IgD-negative memory B cell (primary cell): Measurements from ENCODE around the gene NEDD4L. TPM values are rescaled to one million over a fixed set of nuclear protein-coding genes. Genes with fewer than 3 reads are reported as not detected.
"Not testable (repeated sequence)": the region's sequence is repeated elsewhere in the genome, so short reads cannot be mapped to it uniquely, and the experiment has no call there.

Experiments
- H3K27ac Mint-ChIP-seq, 3 donors: one replicate each; pipeline ENCODE4 v1.8.0; 2020 to 2022; ENCODE audit warnings: mild to moderate bottlenecking in 3 of 3, mixed read lengths in 3 of 3, moderate library complexity in 1 of 3
- H3K27me3 Mint-ChIP-seq: one replicate; pipeline ENCODE4 v1.8.0; 2021; ENCODE audit warnings: mixed read lengths
- H3K36me3 Mint-ChIP-seq: one replicate; pipeline ENCODE4 v1.8.0; 2020; ENCODE audit warnings: mild to moderate bottlenecking, mixed read lengths
- H3K4me1 Mint-ChIP-seq, 3 donors: one replicate each; pipeline ENCODE4 v1.8.0; 2020 to 2022; ENCODE audit warnings: mixed read lengths in 3 of 3, mild to moderate bottlenecking in 1 of 3
- H3K4me3 Mint-ChIP-seq, 4 donors: one replicate each; pipeline ENCODE4 v1.8.0; 2020 to 2022; ENCODE audit warnings: mild to moderate bottlenecking in 4 of 4, mixed read lengths in 4 of 4, moderate library complexity in 3 of 4
- H3K9me3 Mint-ChIP-seq, 3 donors: one replicate each; pipeline ENCODE4 v1.8.0; 2020 to 2021; ENCODE audit warnings: mixed read lengths in 3 of 3, mild to moderate bottlenecking in 1 of 3
- polyA plus RNA-seq: library from polyadenylated mRNA; unstranded; fragments of 300-500 nt; fragmentation: Illumina TruSeq; gene quantifications from one replicate; pipeline ENCODE4 v1.2.3, GENCODE V29; 2021

NEDD4L gene
- polyA plus RNA-seq, 1 donor from 2014 or later, result 9.6 TPM

- Mint-ChIP-seq H3K4me1 (peaks cover 3 to 6% (median 5%) of the 10 kb centered on the region in 3 donors), H3K9me3 (peaks cover 0 to 3% (median 0%) of the 10 kb centered on the region in 3 donors), H3K27me3 (no peaks in the 10 kb centered on the region)
Measured at GRCh38 chr18:58276789-58277739, 233.0 kb downstream of the NEDD4L start.

GRCh38 chr18:58279504-58280175 lies 235.6 kb downstream of the NEDD4L start:
- H3K9me3 Mint-ChIP-seq, result no peaks in the 10 kb centered on the region
- no peak overlapping the region for H3K4me3 Mint-ChIP-seq
- H3K27me3 Mint-ChIP-seq, result no peaks in the 10 kb centered on the region
- H3K4me1 Mint-ChIP-seq, result no peaks in the 10 kb centered on the region
- H3K36me3 Mint-ChIP-seq, result no peaks in the 10 kb centered on the region
- H3K27ac Mint-ChIP-seq, result no peak overlapping the region

More at GRCh38 chr18:58276789-58277739, 233.0 kb downstream of the NEDD4L start:
- Mint-ChIP-seq H3K27ac (no peak overlapping the region), H3K36me3 (peaks cover 1% of the 10 kb centered on the region), H3K4me3 (no peak overlapping the region)

GRCh38 chr18:58280191-58280590 lies 236.2 kb downstream of the NEDD4L start:
- Mint-ChIP-seq H3K4me3 (no peak overlapping the region), H3K27ac (peak overlapping the region in 1 of 3 donors; percentile 42), H3K4me1 (no peaks in the 10 kb centered on the region), H3K27me3 (no peaks in the 10 kb centered on the region), H3K36me3 (no peaks in the 10 kb centered on the region), H3K9me3 (no peaks in the 10 kb centered on the region)

- H3K36me3 Mint-ChIP-seq, H3K9me3 Mint-ChIP-seq, H3K4me3 Mint-ChIP-seq, H3K27me3 Mint-ChIP-seq, H3K27ac Mint-ChIP-seq: not testable (repeated sequence)
- peaks cover 8 to 11% (median 10%) of the 10 kb centered on the region in 3 donors for H3K4me1 Mint-ChIP-seq
Measured at GRCh38 chr18:58282872-58283271, 238.8 kb downstream of the NEDD4L start.

- H3K4me3 Mint-ChIP-seq, result no peak overlapping the region
- no peaks in the 10 kb centered on the region for H3K36me3 Mint-ChIP-seq
- H3K27me3 Mint-ChIP-seq, result no peaks in the 10 kb centered on the region
- peaks cover 16 to 23% (median 19%) of the 10 kb centered on the region in 3 donors for H3K4me1 Mint-ChIP-seq
- H3K9me3 Mint-ChIP-seq, result no peaks in the 10 kb centered on the region
- no peak overlapping the region for H3K27ac Mint-ChIP-seq
Measured at GRCh38 chr18:58284699-58285448, 240.8 kb downstream of the NEDD4L start.

DNA sequence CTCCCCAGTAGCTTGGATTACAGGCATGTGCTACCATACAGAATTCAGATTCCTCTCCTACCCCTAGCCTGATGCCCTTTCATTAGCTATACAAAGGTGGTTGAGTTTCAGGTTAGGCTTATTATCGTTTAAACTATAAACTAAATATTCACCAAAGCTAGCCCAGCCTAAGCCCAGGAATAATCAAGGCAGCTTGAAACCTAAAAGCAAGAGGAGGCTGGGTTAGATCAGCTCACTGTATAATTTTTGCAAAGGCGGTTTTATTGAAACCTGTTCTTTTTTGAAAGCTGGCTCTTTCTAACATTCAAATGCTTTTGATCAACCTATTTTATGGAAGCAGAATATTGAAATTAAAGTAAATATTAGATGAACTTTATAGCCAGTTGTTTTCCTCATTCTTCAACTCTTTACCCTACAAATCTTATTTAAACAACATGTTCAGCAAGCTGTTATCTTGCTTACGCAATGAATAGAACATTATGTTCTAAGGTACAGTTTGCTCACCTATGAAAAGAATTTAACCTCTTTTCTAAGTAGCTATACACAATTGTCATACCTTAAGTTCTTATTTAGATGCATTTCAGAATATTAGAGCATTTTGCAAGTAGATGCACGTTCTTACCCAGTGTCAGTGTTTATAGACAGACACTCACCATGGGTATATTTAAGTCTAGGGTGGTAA lies 241.6 kb downstream of the NEDD4L start:
- Mint-ChIP-seq H3K9me3 (no peaks in the 10 kb centered on the region), H3K4me3 (no peak overlapping the region), H3K4me1 (peaks cover 16 to 24% (median 19%) of the 10 kb centered on the region in 3 donors), H3K27ac (no peak overlapping the region), H3K36me3 (no peaks in the 10 kb centered on the region), H3K27me3 (no peaks in the 10 kb centered on the region)

GRCh38 chr18:58286632-58287352 lies 242.8 kb downstream of the NEDD4L start:
- Mint-ChIP-seq H3K27me3 (no peaks in the 10 kb centered on the region), H3K4me3 (no peak overlapping the region), H3K9me3 (no peaks in the 10 kb centered on the region), H3K36me3 (no peaks in the 10 kb centered on the region), H3K4me1 (peaks cover 16 to 24% (median 19%) of the 10 kb centered on the region in 3 donors), H3K27ac (no peak overlapping the region)

DNA sequence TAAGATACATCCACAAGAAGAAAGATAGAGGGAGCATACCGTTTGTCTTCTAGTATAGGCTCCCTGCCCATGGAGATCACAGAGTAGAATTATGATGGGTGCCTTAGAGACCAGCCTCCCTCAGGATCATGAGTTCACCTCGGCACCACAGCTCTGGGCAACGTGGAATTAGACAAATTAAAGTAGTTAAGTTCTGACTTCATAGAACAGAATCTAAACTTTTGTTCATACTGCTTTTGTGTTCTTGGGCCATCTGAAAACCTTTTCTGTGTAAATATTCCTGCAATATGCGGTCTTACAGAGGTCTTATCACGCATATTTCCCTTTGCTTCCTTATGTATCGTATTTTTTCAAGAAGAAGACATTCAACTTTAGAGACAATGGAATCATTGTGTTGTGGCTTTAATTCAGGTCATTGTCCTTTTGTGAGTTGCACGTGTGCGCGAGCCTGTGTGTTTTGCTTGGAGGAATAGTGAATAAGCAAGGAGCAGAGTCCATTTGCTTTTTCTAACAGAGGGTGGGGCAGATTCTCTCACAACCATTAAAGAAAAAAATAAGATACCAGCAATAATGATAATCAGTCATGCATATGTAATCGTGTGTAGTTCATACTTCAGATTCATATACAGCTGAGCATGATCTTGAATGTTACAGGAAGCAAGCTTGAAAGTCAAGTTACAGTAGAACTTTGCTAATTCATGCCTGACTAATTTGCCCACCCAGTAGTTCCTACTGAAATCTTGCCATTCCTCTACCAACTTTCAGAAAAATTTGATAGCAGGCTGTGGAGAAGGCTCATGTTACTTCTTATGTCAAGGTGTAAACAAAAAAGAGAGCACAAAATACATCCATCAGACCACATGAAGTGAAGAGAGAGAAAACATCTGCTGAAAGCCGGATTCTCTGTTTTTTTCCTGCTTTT lies 243.6 kb downstream of the NEDD4L start:
- peak overlapping the region in 1 of 4 donors; percentile 42 for H3K4me3 Mint-ChIP-seq
- H3K27me3 Mint-ChIP-seq, result no peaks in the 10 kb centered on the region
- peaks cover 16 to 24% (median 19%) of the 10 kb centered on the region in 3 donors for H3K4me1 Mint-ChIP-seq
- H3K27ac Mint-ChIP-seq, result no peak overlapping the region
- H3K36me3 Mint-ChIP-seq, result no peaks in the 10 kb centered on the region
- peaks cover 0 to 3% (median 3%) of the 10 kb centered on the region in 3 donors for H3K9me3 Mint-ChIP-seq

GRCh38 chr18:58288921-58289797 lies 245.1 kb downstream of the NEDD4L start:
- Mint-ChIP-seq H3K4me1 (peaks cover 16 to 24% (median 19%) of the 10 kb centered on the region in 3 donors), H3K27ac (no peak overlapping the region), H3K9me3 (peaks cover 0 to 3% (median 3%) of the 10 kb centered on the region in 3 donors), H3K4me3 (peak overlapping the region in 2 of 4 donors; percentile 23 to 29), H3K36me3 (no peaks in the 10 kb centered on the region), H3K27me3 (no peaks in the 10 kb centered on the region)

- Mint-ChIP-seq H3K27me3 (no peaks in the 10 kb centered on the region), H3K36me3 (no peaks in the 10 kb centered on the region), H3K4me1 (peaks cover 16 to 24% (median 19%) of the 10 kb centered on the region in 3 donors), H3K27ac (peak overlapping the region in 1 of 3 donors; percentile 41), H3K4me3 (no peak overlapping the region), H3K9me3 (peaks cover 0 to 3% (median 3%) of the 10 kb centered on the region in 3 donors)
Measured at GRCh38 chr18:58290116-58290695, 246.2 kb downstream of the NEDD4L start.

GRCh38 chr18:58291131-58291530 lies 247.1 kb downstream of the NEDD4L start:
- H3K4me3 Mint-ChIP-seq, result no peak overlapping the region

GRCh38 chr18:58292638-58293037 lies 248.6 kb downstream of the NEDD4L start:
- H3K9me3 Mint-ChIP-seq, result peaks cover 0 to 3% (median 3%) of the 10 kb centered on the region in 3 donors
- peaks cover 9 to 15% (median 14%) of the 10 kb centered on the region in 3 donors for H3K4me1 Mint-ChIP-seq
- H3K27me3 Mint-ChIP-seq, result no peaks in the 10 kb centered on the region
- no peak overlapping the region for H3K27ac Mint-ChIP-seq
- no peak overlapping the region for H3K4me3 Mint-ChIP-seq
- no peaks in the 10 kb centered on the region for H3K36me3 Mint-ChIP-seq

More at GRCh38 chr18:58291131-58291530, 247.1 kb downstream of the NEDD4L start:
- peaks cover 0 to 3% (median 3%) of the 10 kb centered on the region in 3 donors for H3K9me3 Mint-ChIP-seq
- no peaks in the 10 kb centered on the region for H3K36me3 Mint-ChIP-seq
- no peaks in the 10 kb centered on the region for H3K27me3 Mint-ChIP-seq
- peak overlapping the region in 1 of 3 donors; percentile 12 for H3K27ac Mint-ChIP-seq
- H3K4me1 Mint-ChIP-seq, result peaks cover 16 to 24% (median 19%) of the 10 kb centered on the region in 3 donors
